GM12892 (cell line): ENCODE data around the gene DSCAML1.

ENCODE experiments used
- POLR2A ChIP-seq: IDR thresholded peaks from 2 replicates; pipeline ENCODE4 v1.6.1; 2011; ENCODE audit warnings: low read depth, low read length, control low read depth
- TAF1 ChIP-seq: IDR thresholded peaks from 2 replicates; pipeline ENCODE4 v1.6.1; 2011; ENCODE audit warnings: low read depth, mild to moderate bottlenecking, control low read depth, low read length, borderline replicate concordance

DNA sequence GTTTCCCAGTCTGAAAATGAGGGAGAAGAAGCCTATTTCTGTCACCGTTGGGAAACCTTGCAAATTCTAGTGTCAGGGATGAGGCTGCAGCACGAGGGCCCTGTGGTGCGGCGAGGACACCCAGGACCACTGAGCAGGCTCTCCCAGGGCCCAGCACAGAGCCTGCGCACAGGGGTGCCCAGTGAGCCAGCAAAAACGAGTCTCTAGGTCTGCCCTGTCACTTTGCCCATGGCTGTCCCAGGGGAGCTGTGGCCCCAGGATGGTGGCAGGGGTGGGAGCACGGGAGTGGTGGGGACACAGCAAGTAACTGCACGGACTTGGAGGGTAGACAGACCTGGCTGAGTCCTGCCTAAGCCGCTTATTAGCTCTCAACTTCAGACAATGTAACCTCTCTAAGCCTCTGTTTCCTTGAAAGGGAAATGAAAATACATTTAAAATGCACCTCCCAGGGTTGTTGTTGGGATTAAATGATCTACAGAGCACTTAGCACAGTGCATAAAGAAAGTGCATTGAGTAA is 44.2 kb downstream of the DSCAML1 start:
- TF ChIP-seq TAF1 (no peak), POLR2A (no peak)
